22Rv1 (cell line): Measurements from ENCODE around the gene SCAPER.

ENCODE experiments used
- ZFX ChIP-seq: fragments of 450-650 bp; IDR thresholded peaks from 2 replicates; pipeline ENCODE4 v1.6.1; 2017; ENCODE audit warnings: antibody characterized with exemption, borderline replicate concordance
- TF ChIP-seq, protein P1 (sequence below): fragments of 450-650 bp; IDR thresholded peaks from 2 replicates; pipeline ENCODE4 v1.5.1; 2017; ENCODE audit warnings: mild to moderate bottlenecking

DNA sequence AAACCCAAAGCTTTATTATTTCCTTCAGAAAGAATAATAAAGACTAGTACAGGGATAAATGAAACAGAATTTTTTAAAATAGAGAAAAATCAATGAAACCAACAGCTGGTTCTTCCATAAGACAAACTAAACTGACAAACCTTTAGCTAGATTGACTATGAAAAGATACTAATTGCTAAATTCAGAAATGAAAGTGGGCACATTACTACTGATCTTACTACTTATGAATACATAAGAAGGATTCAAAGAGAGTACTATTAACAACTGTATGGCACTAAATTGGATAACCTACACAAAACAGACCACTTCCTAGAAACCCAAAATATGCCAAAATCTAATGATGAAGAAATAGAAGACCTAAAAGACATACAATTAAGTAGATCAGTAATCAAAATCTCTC lies 290.4 kb downstream of the SCAPER start:
- TF ChIP-seq, protein P1, sequence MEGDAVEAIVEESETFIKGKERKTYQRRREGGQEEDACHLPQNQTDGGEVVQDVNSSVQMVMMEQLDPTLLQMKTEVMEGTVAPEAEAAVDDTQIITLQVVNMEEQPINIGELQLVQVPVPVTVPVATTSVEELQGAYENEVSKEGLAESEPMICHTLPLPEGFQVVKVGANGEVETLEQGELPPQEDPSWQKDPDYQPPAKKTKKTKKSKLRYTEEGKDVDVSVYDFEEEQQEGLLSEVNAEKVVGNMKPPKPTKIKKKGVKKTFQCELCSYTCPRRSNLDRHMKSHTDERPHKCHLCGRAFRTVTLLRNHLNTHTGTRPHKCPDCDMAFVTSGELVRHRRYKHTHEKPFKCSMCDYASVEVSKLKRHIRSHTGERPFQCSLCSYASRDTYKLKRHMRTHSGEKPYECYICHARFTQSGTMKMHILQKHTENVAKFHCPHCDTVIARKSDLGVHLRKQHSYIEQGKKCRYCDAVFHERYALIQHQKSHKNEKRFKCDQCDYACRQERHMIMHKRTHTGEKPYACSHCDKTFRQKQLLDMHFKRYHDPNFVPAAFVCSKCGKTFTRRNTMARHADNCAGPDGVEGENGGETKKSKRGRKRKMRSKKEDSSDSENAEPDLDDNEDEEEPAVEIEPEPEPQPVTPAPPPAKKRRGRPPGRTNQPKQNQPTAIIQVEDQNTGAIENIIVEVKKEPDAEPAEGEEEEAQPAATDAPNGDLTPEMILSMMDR: no peak
- TF ChIP-seq ZFX: no peak
